IMR-90 (cell line): ENCODE data around the gene MALT1. TPM values are rescaled to one million over a fixed set of nuclear protein-coding genes. Genes with fewer than 3 reads are reported as not detected.

Experiments used
- ATAC-seq: fragments of 200-7000 bp; cut with Tn5 transposase; 2 replicates; pipeline ENCODE4 v1.9.1; 2020; ENCODE audit warnings: low read depth, mild to moderate bottlenecking, moderate library complexity
- BruUV-seq: library from RNA; stranded (reverse); fragments of 400-500 nt; replicated peaks from 2 replicates; lab custom pipeline; 2021; lab: Mats Ljungman, UMichigan
- CTCF ChIA-PET: fragments of 300-600 bp; formaldehyde crosslinking; extraction: SDS; loops from one replicate; lab custom pipeline; 2021; ENCODE audit warnings: antibody characterized with exemption; lab: Yijun Ruan, JAX
- POLR2A ChIA-PET: fragments of 300-600 bp; sonication (Branson Sonifier 250); formaldehyde crosslinking; loops from one replicate; lab custom pipeline; 2022; ENCODE audit warnings: antibody characterized with exemption; ENCODE audit not compliant: unreplicated experiment; lab: Charles Lee
- DNase-seq: peaks from one replicate; pipeline ENCODE4 v3.0.0; 2013
- H2AFZ ChIP-seq: replicated peaks from 2 replicates; pipeline ENCODE3; 2013; ENCODE audit warnings: low read length, mild to moderate bottlenecking; ENCODE audit not compliant: poor library complexity
- H2AK5ac ChIP-seq: 2 replicates; pipeline ENCODE4 v1.6.1; 2013; ENCODE audit warnings: low read depth, low read length, inconsistent platforms
- H2AK9ac ChIP-seq: replicated peaks from 2 replicates; pipeline ENCODE3; 2013; ENCODE audit warnings: mild to moderate bottlenecking, low read depth, low read length, moderate library complexity; ENCODE audit not compliant: poor library complexity
- H2BK120ac ChIP-seq: 2 replicates; pipeline ENCODE4 v1.6.1; 2013; ENCODE audit warnings: low read depth, low read length, inconsistent platforms
- H2BK15ac ChIP-seq: 3 replicates; pipeline ENCODE4 v1.6.1; 2013; ENCODE audit warnings: low read depth, low read length, inconsistent platforms
- H2BK20ac ChIP-seq: 2 replicates; pipeline ENCODE4 v1.6.1; 2013; ENCODE audit warnings: low read depth, mild to moderate bottlenecking, inconsistent platforms, low read length, moderate library complexity
- H2BK5ac ChIP-seq: 2 replicates; pipeline ENCODE4 v1.6.1; 2013; ENCODE audit warnings: mild to moderate bottlenecking, low read depth, low read length, inconsistent platforms; ENCODE audit not compliant: poor library complexity, severe bottlenecking
- H3K14ac ChIP-seq: replicated peaks from 2 replicates; pipeline ENCODE4 v1.6.1; 2013; ENCODE audit warnings: low read depth, low read length, inconsistent platforms
- H3K18ac ChIP-seq: 2 replicates; pipeline ENCODE4 v1.6.1; 2013; ENCODE audit warnings: low read depth, low read length, control low read depth
- H3K23ac ChIP-seq: 2 replicates; pipeline ENCODE4 v1.6.1; 2013; ENCODE audit warnings: low read depth, low read length, inconsistent platforms
- H3K27ac ChIP-seq: 2 replicates; pipeline ENCODE4 v1.5.1; 2013; ENCODE audit warnings: mild to moderate bottlenecking, control low read depth, low read length; ENCODE audit not compliant: insufficient read depth
- H3K27me3 ChIP-seq: 2 replicates; pipeline ENCODE4 v1.6.1; 2013; ENCODE audit warnings: low read length; ENCODE audit not compliant: control insufficient read depth, insufficient read depth
- H3K36me3 ChIP-seq: 2 replicates; pipeline ENCODE4 v1.6.1; 2013; ENCODE audit warnings: low read length, mixed read lengths; ENCODE audit not compliant: control insufficient read depth, insufficient read depth
- H3K4ac ChIP-seq: 2 replicates; pipeline ENCODE4 v1.6.1; 2013; ENCODE audit warnings: low read depth, low read length, inconsistent platforms
- H3K4me1 ChIP-seq: 2 replicates; pipeline ENCODE4 v1.6.1; 2013; ENCODE audit warnings: low read length, mixed read lengths; ENCODE audit not compliant: control insufficient read depth, insufficient read depth
- H3K4me2 ChIP-seq: 2 replicates; pipeline ENCODE4 v1.6.1; 2013; ENCODE audit warnings: low read depth, mild to moderate bottlenecking, control low read depth, low read length, moderate library complexity
- H3K4me3 ChIP-seq: 2 replicates; pipeline ENCODE4 v1.5.1; 2013; ENCODE audit warnings: low read depth, mild to moderate bottlenecking, control low read depth, low read length, moderate library complexity; ENCODE audit not compliant: insufficient read depth
- H3K56ac ChIP-seq: 2 replicates; pipeline ENCODE4 v1.6.1; 2013; ENCODE audit warnings: low read length, inconsistent platforms; ENCODE audit not compliant: insufficient read depth; ENCODE audit errors: extremely low read depth
- H3K79me1 ChIP-seq, 2 experiments: 2 replicates each; pipeline ENCODE4 v1.6.1; 2013; ENCODE audit warnings: low read length in 2 of 2, inconsistent platforms in 1 of 2, low read depth in 1 of 2
- H3K9ac ChIP-seq: 2 replicates; pipeline ENCODE4 v1.6.1; 2013; ENCODE audit warnings: low read depth, low read length, control low read depth
- H3K9me1 ChIP-seq: 2 replicates; pipeline ENCODE4 v1.6.1; 2013; ENCODE audit warnings: low read length, inconsistent platforms; ENCODE audit not compliant: insufficient read depth
- H3K9me3 ChIP-seq: 2 replicates; pipeline ENCODE4 v1.6.1; 2013; ENCODE audit warnings: low read length; ENCODE audit not compliant: control insufficient read depth, insufficient read depth
- H4K20me1 ChIP-seq: 2 replicates; pipeline ENCODE4 v1.6.1; 2013; ENCODE audit warnings: low read length, inconsistent platforms; ENCODE audit not compliant: insufficient read depth
- H4K5ac ChIP-seq: 2 replicates; pipeline ENCODE4 v1.6.1; 2013; ENCODE audit warnings: mild to moderate bottlenecking, low read depth, low read length, control low read depth
- H4K8ac ChIP-seq, 2 experiments: 2 replicates each; pipeline ENCODE4 v1.6.1; 2013; ENCODE audit warnings: low read depth in 2 of 2, low read length in 2 of 2, control low read depth in 1 of 2, inconsistent platforms in 1 of 2
- H4K91ac ChIP-seq: 2 replicates; pipeline ENCODE4 v1.6.1; 2013; ENCODE audit warnings: low read depth, low read length, inconsistent platforms; ENCODE audit not compliant: insufficient read depth
- CHD1 ChIP-seq: IDR thresholded peaks from 2 replicates; pipeline ENCODE4 v1.6.1; 2012; ENCODE audit warnings: low read depth, low read length, improper control_type of control experiment
- RFX5 ChIP-seq: IDR thresholded peaks from 2 replicates; pipeline ENCODE4 v1.8.0; 2012; ENCODE audit warnings: low read depth, mild to moderate bottlenecking, low read length, moderate library complexity
- WGBS, 2 experiments: methylation state at CpG; one replicate each; pipeline versions ENCODE4 v1.1.5 to v1.1.7; 2013; ENCODE audit warnings: missing lambda C conversion rate in 2 of 2; ENCODE audit not compliant: insufficient read length in 1 of 2; ENCODE audit errors: extremely low coverage in 2 of 2; 5-methylcytosine and 5-hydroxymethylcytosine counted together
- dilution Hi-C: fragments of 300-500 bp; cut with HindIII; formaldehyde crosslinking; loops from one replicate; pipeline ENCODE4 v1.14.3; 2018; ENCODE audit warnings: low sequenced_read_pairs; ENCODE audit not compliant: unreplicated experiment
- in situ Hi-C: fragments of 300-500 bp; cut with MboI; formaldehyde crosslinking; loops from 3 replicates; pipeline ENCODE4 v1.14.3; 2019; ENCODE audit warnings: low sequenced_read_pairs, inconsistent platforms, mixed read lengths
- intact Hi-C: fragments of 100-400 bp; cut with micrococcal nuclease; formaldehyde crosslinking; loops from 2 replicates; pipeline ENCODE4 v1.10.0; 2022
- polyA plus RNA-seq, 3 experiments: library from polyadenylated mRNA; depleted of rRNA; stranded (reverse); fragments of >200 nt; gene quantifications; 2 replicates each; pipeline ENCODE4 v1.2.3, GENCODE V29; 2012; ENCODE audit warnings: low replicate concordance in 1 of 3
- total RNA-seq: library from RNA; depleted of rRNA; stranded (reverse); fragments of >200 nt; gene quantifications from 2 replicates; pipeline ENCODE4 v1.2.3, GENCODE V29; 2012
- TF ChIP-seq, protein P1 (sequence below): conservative IDR thresholded peaks from 2 replicates; pipeline ENCODE4 v1.5.1; 2012; ENCODE audit warnings: mild to moderate bottlenecking, low read depth, low read length, improper control_type of control experiment

Gene MALT1
- total and polyA plus RNA-seq, 2 of the 4 experiments (the other 2 are of a cell fraction), result 8.3 to 25.3 TPM

DNA sequence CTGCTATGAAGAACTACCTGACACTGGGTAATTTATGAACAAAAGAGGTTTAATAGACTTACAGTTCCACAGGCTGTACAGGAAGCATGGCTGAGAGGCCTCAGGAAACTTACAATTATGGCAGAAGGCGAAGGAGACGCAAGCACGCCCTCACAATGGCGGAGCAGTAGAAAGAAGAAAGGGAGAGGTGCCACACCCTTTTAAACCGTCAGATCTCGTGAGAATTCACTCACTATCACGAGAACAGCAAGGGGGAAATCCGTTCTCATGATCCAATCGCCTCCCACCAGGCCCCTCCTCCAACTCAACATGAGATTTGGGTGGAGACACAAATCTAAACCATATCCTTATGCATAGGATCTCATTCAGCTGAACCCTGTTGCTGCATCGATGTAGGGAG is 108.8 kb downstream of the MALT1 start:
- Histone ChIP-seq H3K27me3 (no peaks in the 10 kb centered on the region), H3K9me1 (peaks cover 7% of the 10 kb centered on the region), H3K23ac (no peak overlapping the region), H3K36me3 (no peaks in the 10 kb centered on the region), H3K56ac (no peak overlapping the region), H3K4me2 (no peak overlapping the region), H3K27ac (no peak overlapping the region), H2AK5ac (no peak overlapping the region), H2BK20ac (no peak overlapping the region), H3K9ac (no peak overlapping the region), H3K79me1 (peaks cover 0 to 2% of the 10 kb centered on the region in 2 experiments; a peak in 1 of 4 replicates), H3K4ac (no peak overlapping the region), H2BK5ac (no peak overlapping the region), H2BK15ac (no peak overlapping the region), H2BK120ac (no peak overlapping the region), H3K4me1 (peaks cover 11% of the 10 kb centered on the region), H4K20me1 (no peaks in the 10 kb centered on the region), H4K5ac (no peak overlapping the region), H3K4me3 (no peak overlapping the region), H3K14ac (no peak overlapping the region), H3K18ac (no peak overlapping the region), H4K91ac (no peak overlapping the region), H2AFZ (no peak overlapping the region), H2AK9ac (no peak overlapping the region), H3K9me3 (no peaks in the 10 kb centered on the region), H4K8ac (no peak overlapping the region)
- ATAC-seq (no peak), DNase-seq (no peak)
- ChIA-PET POLR2A (no interaction called here), CTCF (no interaction called here)
- dilution Hi-C loops, result loop anchor here (25.0 kb wide), 1 partner anchor 282 kb away; no protein-coding TSS in a partner anchor
- no TSS peak for BruUV-seq
- intact Hi-C loops, result no loop called here
- in situ Hi-C loops, result no loop called here
- TF ChIP-seq RFX5 (no peak), CHD1 (no peak)
- TF ChIP-seq, protein P1, sequence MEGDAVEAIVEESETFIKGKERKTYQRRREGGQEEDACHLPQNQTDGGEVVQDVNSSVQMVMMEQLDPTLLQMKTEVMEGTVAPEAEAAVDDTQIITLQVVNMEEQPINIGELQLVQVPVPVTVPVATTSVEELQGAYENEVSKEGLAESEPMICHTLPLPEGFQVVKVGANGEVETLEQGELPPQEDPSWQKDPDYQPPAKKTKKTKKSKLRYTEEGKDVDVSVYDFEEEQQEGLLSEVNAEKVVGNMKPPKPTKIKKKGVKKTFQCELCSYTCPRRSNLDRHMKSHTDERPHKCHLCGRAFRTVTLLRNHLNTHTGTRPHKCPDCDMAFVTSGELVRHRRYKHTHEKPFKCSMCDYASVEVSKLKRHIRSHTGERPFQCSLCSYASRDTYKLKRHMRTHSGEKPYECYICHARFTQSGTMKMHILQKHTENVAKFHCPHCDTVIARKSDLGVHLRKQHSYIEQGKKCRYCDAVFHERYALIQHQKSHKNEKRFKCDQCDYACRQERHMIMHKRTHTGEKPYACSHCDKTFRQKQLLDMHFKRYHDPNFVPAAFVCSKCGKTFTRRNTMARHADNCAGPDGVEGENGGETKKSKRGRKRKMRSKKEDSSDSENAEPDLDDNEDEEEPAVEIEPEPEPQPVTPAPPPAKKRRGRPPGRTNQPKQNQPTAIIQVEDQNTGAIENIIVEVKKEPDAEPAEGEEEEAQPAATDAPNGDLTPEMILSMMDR, result no peak
- 92% methylated on average over 2 of the region's 10 CpGs; no CpG with 5 or more reads in 1 of the 2 experiments for whole genome bisulfite sequencing, 2 experiments
